ENCODE measurements around the gene NDUFA12.
"Not testable (repeated sequence)": the region's sequence is repeated elsewhere in the genome, so short reads cannot be mapped to it uniquely, and the experiment has no call there.

Gene NDUFA12

DNA sequence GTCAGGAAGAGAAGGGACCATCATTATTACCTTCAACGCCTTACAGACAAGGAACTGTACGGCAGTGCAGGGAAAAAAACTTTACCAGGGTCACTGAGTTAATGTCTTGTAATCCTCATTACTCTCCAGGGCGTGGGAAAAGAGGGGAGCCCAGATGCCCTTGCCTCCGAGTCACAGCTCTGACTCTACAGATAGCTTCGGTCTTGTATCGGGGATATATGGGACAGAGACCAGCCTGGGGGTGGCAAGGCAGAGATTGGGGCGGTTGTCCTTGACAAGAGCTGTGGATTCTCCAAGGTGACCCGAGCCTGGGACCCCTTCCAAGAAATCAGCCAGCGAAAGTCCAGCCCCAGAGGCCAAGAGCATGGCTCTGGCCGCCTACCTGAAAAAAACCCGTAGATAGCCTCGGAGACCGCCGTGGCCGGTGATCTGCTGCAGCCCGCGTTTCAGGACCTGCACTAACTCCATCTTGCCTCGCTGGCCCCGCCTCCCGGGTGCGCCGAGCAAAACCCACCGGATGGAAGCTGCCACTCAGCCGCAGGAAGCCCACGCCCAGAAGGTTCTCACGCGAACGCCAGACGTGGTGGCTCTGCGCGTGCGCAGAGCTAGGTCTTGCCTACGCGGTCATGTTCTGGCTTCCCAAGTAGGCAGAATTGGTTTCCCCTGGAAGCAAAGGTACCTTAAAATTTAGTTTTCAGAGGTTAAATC lies at the start of gene NDUFA12:
NDUFA12 (minus strand) TSS at position 485 of the 708 bp plus-strand sequence; CDS start at position 468, 17 bp downstream.
- peak; percentile 95 for DNase-seq

DNA sequence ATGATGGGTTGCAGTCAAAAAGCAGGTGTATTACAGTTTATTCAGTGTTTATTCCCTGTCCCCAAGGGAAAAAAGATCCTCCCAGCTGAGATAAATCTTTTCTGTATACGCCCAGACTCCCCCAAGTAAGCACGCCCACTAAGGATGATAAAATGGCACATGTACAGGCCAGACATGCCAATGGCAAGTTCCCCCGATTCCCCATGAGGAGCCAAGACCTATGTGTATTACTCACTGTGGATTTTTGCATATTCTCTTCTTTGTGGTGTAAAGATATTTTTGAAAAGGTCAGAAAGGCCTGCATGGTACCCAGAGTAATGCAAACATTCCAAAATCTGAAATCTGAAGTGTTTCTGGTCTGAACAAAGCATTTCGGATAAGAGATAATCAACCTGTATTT lies 47.7 kb upstream of the NDUFA12 start:
- DNase-seq: no peak

DNA sequence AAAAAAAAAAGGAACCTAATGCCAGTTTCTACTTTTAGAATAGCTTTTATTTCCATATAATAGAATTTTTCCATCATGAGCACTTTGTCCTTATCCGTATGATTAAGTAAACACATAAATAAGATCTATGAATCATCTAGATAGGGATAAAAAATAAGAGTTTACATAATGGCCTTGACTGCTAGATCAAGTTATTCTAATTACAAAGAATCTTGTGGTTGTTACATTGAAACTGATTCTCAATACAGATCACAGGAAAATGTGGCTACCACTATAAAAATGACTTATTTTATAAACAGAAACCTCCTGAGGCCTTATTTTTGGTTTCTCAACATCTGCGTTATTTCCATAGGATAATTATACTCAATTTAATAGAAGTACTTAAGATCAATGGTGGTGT lies 34.4 kb upstream of the NDUFA12 start:
- no peak for DNase-seq

DNA sequence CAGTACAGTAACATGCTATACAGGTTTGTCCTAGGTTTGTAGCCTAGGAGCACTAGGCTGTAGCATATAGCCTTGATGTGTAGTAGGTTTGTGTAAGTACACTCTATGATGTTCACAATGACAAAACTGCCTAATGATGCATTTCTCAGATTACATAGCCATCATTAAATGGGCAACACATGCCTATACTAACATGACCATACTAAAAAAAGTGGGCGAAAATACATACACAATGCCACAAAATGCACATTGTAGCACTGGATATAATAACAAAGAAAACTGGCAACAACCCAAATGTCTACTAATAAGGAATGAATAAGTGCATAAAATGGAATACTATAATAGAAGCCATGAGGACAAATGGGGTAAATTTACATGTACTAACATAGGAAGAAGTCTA lies 31.3 kb upstream of the NDUFA12 start:
- no peak for DNase-seq

DNA sequence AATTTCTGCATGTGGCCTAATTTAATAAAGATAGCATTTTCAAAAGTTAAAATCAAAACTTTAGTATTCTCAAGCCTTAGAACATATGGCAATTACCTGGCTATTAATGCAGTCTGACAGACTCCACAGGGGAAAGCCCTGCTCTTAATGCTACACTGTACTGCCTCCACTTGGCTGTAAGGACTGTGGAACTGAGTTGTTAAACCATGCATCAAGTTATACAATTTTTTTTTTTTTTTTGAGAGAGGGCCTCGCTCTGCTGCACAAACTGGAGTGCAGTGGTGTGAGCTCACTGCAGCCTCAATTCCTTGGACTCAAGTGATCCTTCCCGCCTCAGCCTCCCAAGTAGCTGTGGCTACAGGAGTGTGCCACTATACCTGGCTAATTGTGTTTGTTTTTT lies 19.0 kb upstream of the NDUFA12 start:
- no peak for DNase-seq

DNA sequence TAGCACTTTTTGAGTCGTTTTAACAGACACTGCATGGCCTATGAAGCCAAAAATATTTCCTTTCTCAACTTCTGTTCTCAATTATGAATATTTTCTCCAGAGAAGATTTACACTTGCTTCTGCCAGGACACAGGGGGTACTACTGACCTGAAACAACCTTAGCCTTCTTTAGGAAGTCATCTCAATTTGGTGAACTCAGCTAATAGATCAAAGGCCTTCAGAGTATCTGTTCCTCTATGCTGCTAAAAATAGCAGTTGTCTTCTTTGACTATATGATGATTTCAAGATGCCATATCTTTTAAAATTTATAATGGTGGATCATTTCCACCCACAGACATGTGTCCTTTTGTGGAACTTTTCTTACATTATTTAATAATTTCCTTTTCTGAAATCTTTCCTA lies 14.0 kb upstream of the NDUFA12 start:
- DNase-seq: no peak

DNA sequence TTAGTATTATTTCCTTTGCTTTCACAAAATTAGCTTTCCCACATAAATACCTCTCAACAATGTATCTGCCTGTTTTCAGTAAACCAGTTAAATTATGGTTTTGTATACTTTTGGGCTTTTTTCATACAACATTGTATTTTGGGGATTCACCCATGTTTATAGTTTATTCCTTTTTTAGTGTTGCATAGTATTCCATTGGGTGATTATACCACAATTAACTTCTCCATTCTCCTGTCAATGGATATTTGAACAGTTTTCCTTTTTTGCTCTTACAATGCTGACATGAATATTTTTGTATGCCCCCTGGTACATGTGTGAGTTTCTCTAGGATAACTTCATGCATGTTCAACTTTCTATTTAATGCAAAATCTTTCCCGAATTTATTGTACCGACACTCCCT lies 12.6 kb upstream of the NDUFA12 start:
- DNase-seq: no peak

DNA sequence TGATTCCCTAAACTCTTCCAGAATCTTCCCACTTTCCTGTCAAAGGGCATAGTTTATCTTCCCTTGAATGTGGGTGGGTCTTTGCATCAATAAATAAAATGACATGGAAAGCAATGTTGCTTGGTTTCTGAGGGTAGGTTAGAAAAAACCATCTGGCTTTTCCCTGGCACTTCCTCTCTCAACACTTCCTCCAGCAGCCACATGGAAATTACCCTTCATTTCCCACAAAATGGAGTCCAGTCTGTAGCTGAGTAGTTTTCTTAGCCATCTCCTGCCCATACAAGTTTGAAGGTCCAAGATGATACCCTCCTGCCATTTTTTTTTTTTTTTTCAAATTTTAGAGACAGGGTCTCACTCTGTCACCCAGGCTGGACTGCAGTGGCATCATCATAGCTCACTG lies 11.1 kb upstream of the NDUFA12 start:
- no peak for DNase-seq

DNA sequence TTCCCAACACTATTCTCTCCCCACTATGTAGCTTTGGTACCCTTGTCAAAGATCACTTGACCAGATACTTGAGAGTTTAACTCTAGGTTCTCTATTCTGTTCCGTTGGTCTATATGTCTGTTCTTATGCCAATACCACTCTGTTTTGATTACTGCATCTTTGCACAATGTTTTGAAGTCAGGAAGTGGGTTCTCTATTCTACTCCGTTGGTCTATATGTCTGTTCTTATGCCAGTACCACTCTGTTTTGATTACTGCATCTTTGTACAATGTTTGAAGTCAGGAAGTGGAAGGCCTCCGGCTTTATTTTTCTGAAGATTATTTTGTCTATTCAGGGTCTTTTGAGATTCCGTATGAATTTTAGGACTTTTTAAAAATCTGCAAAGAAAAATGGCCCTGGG lies 2.7 kb upstream of the NDUFA12 start:
- no peak for DNase-seq

DNA sequence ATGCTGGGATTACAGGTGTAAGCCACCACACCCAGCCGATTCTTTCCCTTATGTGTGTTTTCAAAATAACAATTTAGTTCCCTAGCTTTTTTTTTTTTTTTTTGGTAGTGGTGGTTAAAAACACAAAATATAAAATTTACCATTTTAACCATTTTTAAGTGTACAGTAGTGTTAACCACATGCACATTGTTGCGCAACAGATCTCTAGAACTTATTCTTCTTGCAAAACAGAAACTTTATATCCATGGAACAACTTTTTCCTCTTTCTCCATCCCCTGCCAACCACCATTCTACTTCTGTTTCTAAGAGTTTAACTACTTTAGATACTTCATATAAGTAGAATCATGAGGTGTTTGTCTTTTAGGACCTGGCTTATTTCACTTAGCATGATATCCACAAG lies 1.1 kb upstream of the NDUFA12 start:
- DNase-seq: no peak

DNA sequence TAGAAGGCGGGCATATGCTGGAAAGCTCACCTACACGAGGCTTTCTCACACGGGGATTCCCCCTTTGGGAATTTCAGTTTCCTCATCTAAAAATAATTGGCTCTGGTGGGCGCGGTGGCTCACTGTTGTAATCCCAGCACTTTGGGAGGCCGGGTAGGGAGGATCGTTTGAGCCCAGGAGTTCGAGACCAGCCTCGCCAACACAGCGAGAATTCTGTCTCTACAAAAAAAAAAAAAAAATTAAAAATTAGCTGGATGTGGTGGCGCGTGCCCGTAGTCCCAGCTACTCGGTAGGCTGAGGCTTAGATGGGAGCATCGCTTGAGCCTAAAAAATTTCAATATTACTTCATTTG lies 400 bp upstream of the NDUFA12 start:
- DNase-seq: no peak

DNA sequence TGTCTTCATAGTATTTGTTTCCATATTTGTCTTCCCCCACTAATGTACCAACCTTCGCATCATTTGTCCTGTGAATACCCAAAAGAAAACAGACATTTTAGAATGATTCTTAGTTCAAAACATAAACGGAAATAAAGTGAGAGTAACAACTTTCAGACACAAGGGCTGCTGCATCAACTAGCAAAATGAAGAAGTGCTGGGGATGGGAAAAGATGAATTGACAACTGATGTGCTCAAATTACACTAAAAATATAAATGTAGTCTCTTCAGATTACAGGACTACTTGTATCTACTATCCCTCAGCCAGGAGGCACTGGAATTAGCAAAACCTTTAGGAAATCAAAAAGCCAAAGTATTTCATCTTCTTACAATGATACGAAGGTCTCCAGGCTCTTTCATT lies 743 bp downstream of the NDUFA12 start:
- DNase-seq: no peak

DNA sequence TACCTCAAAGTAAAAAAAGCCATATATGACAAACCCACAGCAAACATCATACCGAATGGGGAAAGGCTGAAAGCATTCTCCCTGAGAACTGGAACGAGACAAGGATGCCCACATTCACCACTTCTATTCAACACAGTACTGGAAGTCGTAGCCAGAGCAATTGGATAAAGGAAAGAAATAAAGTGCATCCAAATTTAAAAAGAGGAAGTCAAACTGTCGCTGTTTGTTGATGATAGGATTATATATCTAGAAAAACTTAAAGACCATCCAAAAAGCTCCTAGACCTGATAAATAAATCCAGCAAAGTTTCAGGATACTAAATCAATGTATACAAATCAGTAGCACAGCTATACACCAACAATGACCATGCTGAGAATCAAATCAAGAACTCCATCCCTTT lies 5.2 kb downstream of the NDUFA12 start:
- DNase-seq: no peak

DNA sequence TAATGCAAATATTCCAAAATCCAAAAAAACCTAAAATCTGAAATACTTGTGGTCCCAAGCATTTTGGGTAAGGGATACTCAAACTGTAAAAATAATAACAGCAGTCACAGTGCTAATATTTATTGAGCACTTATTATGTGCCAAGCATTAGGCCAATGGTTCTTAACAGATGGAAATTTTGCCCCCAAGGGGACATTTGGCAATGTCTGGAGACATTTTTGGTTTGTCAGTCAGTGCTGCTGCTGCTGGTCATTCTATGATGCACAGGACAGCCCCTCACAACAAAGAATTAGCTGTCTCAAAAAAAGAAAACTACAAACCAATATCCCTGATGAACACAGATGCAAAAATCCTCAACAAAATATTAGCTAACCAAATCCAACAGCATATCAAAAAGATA lies 5.8 kb downstream of the NDUFA12 start:
- DNase-seq: no peak

DNA sequence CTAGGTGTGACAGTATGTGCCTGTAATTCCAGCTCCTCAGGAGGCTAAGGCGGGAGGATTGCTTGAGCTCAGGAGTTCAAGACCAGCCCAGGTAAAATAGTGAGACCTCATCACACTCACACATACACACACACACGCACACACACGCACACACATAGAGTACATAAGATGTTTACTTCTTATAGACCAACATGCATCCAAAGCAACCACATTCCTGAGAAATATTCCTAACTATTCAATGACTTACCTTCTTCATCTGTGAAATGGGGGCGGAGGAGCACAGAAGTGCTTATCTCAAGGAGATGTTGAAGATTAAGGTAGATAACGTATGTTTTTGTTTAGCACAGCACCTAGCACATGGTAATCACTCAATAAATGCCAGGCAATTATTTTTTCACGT lies 6.4 kb downstream of the NDUFA12 start:
- no peak for DNase-seq

DNA sequence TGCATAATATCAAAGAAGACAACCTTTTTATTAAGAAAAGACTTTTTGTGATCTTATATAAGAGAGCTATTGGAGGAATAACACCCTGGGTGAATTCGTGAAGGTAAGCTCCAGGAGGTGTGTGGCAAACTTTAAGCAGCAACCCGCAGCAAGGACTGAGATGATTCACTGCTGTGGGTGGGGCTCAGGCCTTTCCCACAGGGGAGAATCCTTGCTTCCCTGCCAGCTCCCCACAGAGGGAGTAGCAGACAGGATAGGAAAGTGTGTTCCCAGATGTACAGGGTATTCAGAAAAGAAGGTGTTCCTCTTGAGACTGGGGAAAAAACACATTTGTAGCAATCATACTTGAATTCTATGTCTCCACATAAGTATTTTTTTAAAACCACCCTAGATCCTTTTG lies 9.2 kb downstream of the NDUFA12 start:
- DNase-seq: no peak

DNA sequence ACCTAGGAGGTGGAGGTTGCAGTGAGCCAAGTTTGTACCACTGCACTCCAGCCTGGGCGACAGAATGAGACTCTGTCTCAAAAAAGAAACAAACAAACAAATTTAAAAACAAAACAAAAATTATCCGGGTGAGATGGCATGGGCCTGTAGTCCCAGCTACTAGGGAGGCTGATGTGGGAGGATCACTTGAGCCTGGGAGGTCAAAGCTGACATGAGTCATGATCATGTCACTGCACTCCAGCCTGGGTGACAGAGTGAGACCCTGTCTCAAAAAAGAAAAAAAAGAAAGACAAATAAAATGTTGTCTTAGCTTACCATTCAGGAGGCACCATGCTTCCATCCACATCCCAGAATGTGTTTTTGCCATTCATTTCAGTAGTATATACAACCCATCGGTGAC lies 9.6 kb downstream of the NDUFA12 start:
- not testable (repeated sequence) for DNase-seq

DNA sequence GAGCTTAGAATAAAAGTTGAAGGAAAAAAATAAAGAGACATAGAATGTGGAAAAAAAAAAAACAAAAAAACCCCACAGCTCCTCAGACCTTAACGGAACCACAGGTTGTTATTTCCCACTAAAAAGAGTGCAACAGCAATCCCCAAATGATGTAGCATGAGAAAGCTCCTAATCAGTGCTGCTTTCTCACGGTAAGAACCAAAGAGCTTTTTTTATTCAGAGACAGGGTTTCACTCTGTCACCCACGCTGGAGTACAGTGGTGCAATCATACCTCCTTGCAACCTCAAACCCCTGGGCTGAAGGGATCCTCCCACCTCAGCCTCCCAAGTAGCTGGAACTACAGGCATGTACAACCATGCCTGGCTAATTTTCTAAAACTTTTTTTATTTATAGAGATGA lies 13.3 kb downstream of the NDUFA12 start:
- DNase-seq: no peak

DNA sequence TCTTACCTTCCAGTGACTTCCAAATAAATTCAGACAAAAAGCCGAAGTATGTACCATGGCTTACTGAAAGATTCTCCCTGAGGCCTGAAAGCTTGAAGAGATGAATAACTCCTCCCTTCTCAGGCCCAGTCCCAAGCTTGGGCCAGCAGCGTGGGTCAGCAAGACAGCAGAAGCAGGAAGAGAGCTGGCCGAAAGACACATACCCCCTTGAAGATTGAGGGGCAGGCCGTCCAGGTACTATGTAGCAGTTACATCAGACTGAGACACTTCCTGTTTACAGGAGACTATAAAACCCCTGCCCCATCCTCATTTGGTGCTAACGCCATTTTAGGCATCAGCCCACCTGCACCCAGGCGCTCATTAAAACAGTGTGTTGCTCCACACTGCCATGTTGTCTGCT lies 15.0 kb downstream of the NDUFA12 start:
- peak; percentile 44 for DNase-seq

DNA sequence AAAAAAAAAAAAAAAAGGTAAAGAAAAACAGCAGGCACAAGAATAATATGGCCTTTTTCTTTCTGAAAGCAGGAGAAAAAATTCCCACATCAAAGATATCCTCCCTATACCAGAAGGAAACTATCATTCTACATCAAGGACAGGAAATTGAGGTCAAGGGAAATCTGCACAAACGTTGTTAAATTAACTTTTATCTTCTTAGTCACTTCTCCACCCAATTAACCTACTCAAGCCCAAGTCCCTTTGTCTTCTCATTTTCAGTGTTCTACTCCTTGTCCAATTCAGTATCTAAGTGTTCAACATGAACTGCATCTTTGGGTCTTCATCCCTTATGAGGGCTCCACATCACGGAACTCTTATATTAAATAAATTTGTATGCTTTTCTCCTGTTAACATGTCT lies 15.7 kb downstream of the NDUFA12 start:
- DNase-seq: peak; percentile 54

DNA sequence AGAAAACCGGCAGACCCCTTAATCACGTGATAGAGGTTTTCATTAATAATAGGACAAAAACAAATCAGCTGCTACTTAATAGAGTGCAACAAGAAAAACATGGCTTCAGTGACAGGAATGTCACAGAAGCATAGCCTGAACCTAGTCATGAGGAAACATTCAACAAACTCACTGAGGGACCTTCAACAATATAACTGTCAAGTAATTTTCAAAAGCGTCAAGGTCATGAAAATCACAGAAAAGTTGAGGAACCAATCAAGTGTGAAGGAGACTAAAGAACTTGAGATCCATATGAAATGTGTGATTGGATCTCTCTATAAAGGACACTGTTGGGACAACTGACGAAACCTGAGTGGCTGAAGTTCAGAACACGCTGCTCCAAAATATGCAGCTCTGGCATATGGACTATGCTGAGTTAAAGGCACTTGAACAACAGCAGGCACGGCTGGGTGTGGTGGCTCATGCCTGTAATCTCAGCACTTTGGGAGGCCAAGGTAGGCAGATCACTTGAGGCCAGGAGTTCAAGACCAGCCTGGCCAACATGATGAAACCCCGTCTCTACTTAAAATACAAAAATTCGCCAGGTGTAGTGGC lies 16.3 kb downstream of the NDUFA12 start:
- no peak for DNase-seq

DNA sequence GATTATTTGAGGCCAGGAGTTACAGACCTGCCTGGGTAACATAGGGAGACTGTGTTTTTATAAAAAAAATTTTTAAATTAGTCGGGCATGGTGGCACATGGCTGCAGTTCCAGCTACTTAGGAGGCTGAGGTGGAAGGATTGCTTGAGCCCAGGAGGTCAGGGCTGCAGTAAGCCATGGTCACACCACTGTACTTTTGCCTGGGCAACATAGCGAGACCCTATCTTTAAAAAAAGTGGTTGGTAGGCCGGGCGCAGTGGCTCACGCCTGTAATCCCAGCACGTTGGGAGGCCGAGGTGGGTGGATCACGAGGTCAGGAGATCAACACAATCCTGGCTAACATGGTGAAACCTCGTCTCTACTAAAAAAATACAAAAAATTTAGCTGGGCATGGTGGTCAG lies 18.4 kb downstream of the NDUFA12 start:
- not testable (repeated sequence) for DNase-seq

DNA sequence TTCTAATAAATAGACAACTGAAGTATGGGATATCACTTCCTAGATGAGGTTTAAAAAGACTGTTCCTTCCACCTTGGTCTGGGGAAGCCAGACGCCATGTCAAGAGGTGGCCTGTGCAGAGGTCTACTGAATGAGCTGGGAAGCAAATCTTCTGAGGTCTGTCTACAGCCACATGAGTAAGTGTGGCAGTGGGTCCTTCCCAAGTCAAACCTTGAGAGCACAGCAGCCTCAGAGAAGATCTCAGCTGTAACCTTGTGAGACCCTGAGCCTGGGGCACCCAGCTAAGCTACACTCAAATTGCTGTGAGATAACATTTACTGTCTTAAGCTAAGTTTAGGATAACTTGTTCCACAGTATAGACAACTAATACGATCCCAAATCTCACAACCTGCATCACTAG lies 20.2 kb downstream of the NDUFA12 start:
- no peak for DNase-seq

DNA sequence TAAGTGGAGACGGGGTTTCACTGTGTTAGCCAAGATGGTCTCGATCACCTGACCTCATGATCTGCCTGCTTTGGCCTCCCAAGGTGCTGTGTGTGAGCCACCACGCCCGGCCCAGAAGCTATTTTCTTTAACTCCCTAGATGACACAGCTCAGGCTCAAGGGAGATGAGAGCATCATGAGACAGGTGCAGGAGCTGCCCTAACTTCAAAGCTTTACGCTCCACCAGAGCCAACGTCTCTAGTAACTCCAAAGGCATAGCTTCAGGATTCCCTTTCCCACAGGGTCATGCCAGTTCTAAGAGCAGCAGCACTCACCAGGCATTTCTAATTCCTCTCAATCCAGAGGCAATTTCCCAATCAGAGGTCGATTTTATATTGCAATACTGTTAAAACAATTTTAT lies 21.0 kb downstream of the NDUFA12 start:
- DNase-seq: no peak

DNA sequence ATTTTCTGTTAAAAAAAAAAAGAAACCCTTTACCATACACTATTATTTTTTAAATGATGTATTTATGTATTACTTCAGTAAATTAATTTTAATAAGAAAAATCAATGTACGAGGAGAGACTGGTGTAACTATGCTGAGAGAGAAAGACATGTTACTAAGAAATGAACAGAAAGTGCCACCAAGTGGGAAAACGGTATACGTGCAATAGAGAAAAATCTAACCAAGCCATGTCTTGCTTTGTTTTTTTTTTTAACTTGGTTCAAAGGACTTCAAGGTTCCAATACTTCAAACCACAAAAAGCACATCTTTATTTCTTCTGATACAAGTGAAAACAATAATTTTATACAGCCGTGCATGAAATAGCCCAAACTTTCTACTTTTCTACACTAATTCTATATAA lies 22.9 kb downstream of the NDUFA12 start:
- peak; percentile 34 for DNase-seq

Measured in CD4-positive, alpha-beta T cell treated with Interleukin-21 for 1 hour (primary cell).